ENCODE measurements around the gene L3MBTL4.

DNA sequence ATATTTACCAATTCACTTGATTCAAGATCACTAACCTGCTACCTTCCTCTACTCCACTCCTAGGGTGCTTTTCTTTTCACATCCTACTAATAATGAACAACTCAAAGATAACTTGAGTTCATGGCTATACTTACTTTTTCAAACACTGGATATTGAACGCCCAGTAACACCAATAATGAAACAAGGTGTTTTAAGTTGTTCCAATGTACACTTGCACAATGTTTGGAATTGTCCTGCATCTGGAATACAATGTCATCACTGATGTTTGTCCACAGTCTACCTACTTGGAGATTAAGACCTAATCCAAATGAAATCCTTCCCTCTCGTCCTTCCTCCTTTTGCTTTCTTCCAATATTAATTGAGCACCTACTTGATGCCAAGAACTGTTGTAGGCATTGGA, 301.1 kb downstream of the L3MBTL4 start:
- no peak for TF ChIP-seq ZBTB33 (IDR thresholded peaks at IDR 0.05; ENCODE audit: borderline replicate concordance, low read depth)
- no peak for TF ChIP-seq CHD2 (IDR thresholded peaks at IDR 0.05; ENCODE audit: low read length, partially characterized antibody)

Data from SK-N-SH (cell line).